ENCODE measurements around the gene PNLIPRP3.

GRCh38 chr10:116417821-116418220 lies 9.8 kb upstream of the PNLIPRP3 start:
- TF ChIP-seq CTCF (conservative IDR thresholded peaks at IDR 0.05) (no peak), EZH2 (IDR thresholded peaks at IDR 0.05; ENCODE audit: low read depth) (no peak)
